ENCODE measurements around the gene TRAP1. TPM values are rescaled to one million over a fixed set of nuclear protein-coding genes. Genes with fewer than 3 reads are reported as not detected.
A peak's percentile ranks its signal among the peaks of the same experiment; 100 is the strongest.

Gene TRAP1
- total RNA-seq, 4 donors from 2014 or later, result 31.8 to 231 (median 57.1) TPM

- 79 to 93% methylated on average over 2 to 4 of the region's 4 CpGs for WGBS, 2 donors (ENCODE audit: low coverage in 1 of 2)
- TF ChIP-seq POLR2A (IDR thresholded peaks at IDR 0.05) (no peak), POLR2AphosphoS5 (IDR thresholded peaks at IDR 0.05) (no peak), EP300 (IDR thresholded peaks at IDR 0.05; ENCODE audit: low read depth) (no peak), CTCF (IDR thresholded peaks at IDR 0.05) (no peak)
- no peak for DNase-seq
- no peaks in the 10 kb centered on the region for H3K27me3 ChIP-seq
- no peak overlapping the region for H3K4me3 ChIP-seq
- H3K9me3 ChIP-seq, result no peaks in the 10 kb centered on the region
- H3K27ac ChIP-seq, result no peak overlapping the region
- in situ Hi-C loops (cut with MboI; ENCODE audit: low pct_ligation_motif_present in 1 of 4, low pct_unique_long_range_greater_than_20kb in 1 of 4, low sequenced_read_pairs in 3 of 4), result no loop called here
- H3K36me3 ChIP-seq, result peaks cover 0 to 46% (median 17%) of the 10 kb centered on the region in 4 donors
- no peaks in the 10 kb centered on the region for H3K4me1 ChIP-seq
- intact Hi-C loops (cut with DNase I; ENCODE audit: low total_unique reads), result loop anchor here (10.0 kb wide), 1 partner anchor 120 kb away; no protein-coding TSS in a partner anchor
These were observed 37.9 kb upstream of the TRAP1 start for GRCh38 chr16:3755249-3755648.

GRCh38 chr16:3754772-3755171 is 37.4 kb upstream of the TRAP1 start:
- Histone ChIP-seq H3K27ac (peak overlapping the region in 1 of 4 donors; percentile 19), H3K4me3 (no peak overlapping the region), H3K36me3 (peaks cover 0 to 50% (median 17%) of the 10 kb centered on the region in 4 donors), H3K4me1 (no peaks in the 10 kb centered on the region), H3K9me3 (no peaks in the 10 kb centered on the region), H3K27me3 (no peaks in the 10 kb centered on the region)
- 73 to 90% methylated on average over 5 of the region's 5 CpGs for WGBS, 2 donors (ENCODE audit: low coverage in 1 of 2)
- TF ChIP-seq POLR2A (IDR thresholded peaks at IDR 0.05), result no peak
- intact Hi-C loops (cut with DNase I; ENCODE audit: low total_unique reads), result loop anchor here (10.0 kb wide), 1 partner anchor 120 kb away; no protein-coding TSS in a partner anchor
- in situ Hi-C loops (cut with MboI; ENCODE audit: low pct_ligation_motif_present in 1 of 4, low pct_unique_long_range_greater_than_20kb in 1 of 4, low sequenced_read_pairs in 3 of 4), result no loop called here
- DNase-seq, result no peak

GRCh38 chr16:3754081-3754703 is 36.9 kb upstream of the TRAP1 start:
- in situ Hi-C loops (cut with MboI; ENCODE audit: low pct_ligation_motif_present in 1 of 4, low pct_unique_long_range_greater_than_20kb in 1 of 4, low sequenced_read_pairs in 3 of 4), result no loop called here
- Histone ChIP-seq H3K36me3 (peaks cover 0 to 55% (median 17%) of the 10 kb centered on the region in 4 donors), H3K27me3 (no peaks in the 10 kb centered on the region), H3K4me1 (no peaks in the 10 kb centered on the region), H3K4me3 (no peak overlapping the region), H3K9me3 (no peaks in the 10 kb centered on the region), H3K27ac (peak overlapping the region in 1 of 4 donors; percentile 23)
- intact Hi-C loops (cut with DNase I; ENCODE audit: low total_unique reads), result loop anchor here (10.0 kb wide), 1 partner anchor 121 kb away; no protein-coding TSS in a partner anchor
- no peak for DNase-seq
- WGBS, 2 donors (ENCODE audit: low coverage in 1 of 2), result 67 to 84% methylated on average over 1 to 4 of the region's 4 CpGs
- TF ChIP-seq POLR2AphosphoS5 (IDR thresholded peaks at IDR 0.05) (no peak), POLR2A (IDR thresholded peaks at IDR 0.05) (no peak), EP300 (IDR thresholded peaks at IDR 0.05; ENCODE audit: low read depth) (no peak), CTCF (IDR thresholded peaks at IDR 0.05) (no peak)

GRCh38 chr16:3752984-3753383 is 35.7 kb upstream of the TRAP1 start:
- intact Hi-C loops (cut with DNase I; ENCODE audit: low total_unique reads), result loop anchor here (10.0 kb wide), 1 partner anchor 122 kb away; no protein-coding TSS in a partner anchor
- Histone ChIP-seq H3K9me3 (no peaks in the 10 kb centered on the region), H3K4me1 (no peaks in the 10 kb centered on the region), H3K27me3 (no peaks in the 10 kb centered on the region), H3K36me3 (peaks cover 0 to 58% (median 15%) of the 10 kb centered on the region in 4 donors), H3K4me3 (no peak overlapping the region), H3K27ac (no peak overlapping the region)
- no peak for DNase-seq
- 90 to 95% methylated on average over 6 to 15 of the region's 15 CpGs for WGBS, 2 donors (ENCODE audit: low coverage in 1 of 2)
- in situ Hi-C loops (cut with MboI; ENCODE audit: low pct_ligation_motif_present in 1 of 4, low pct_unique_long_range_greater_than_20kb in 1 of 4, low sequenced_read_pairs in 3 of 4), result no loop called here
- TF ChIP-seq POLR2A (IDR thresholded peaks at IDR 0.05), result no peak
- no peak for TF ChIP-seq CTCF (IDR thresholded peaks at IDR 0.05)
- TF ChIP-seq EP300 (IDR thresholded peaks at IDR 0.05; ENCODE audit: low read depth), result no peak
- no peak for TF ChIP-seq POLR2AphosphoS5 (IDR thresholded peaks at IDR 0.05)

All from transverse colon (tissue), 4 donors.